Measurements from ENCODE around the gene STRAP.
"Not testable (repeated sequence)": the region's sequence is repeated elsewhere in the genome, so short reads cannot be mapped to it uniquely, and the experiment has no call there.

Gene STRAP

DNA sequence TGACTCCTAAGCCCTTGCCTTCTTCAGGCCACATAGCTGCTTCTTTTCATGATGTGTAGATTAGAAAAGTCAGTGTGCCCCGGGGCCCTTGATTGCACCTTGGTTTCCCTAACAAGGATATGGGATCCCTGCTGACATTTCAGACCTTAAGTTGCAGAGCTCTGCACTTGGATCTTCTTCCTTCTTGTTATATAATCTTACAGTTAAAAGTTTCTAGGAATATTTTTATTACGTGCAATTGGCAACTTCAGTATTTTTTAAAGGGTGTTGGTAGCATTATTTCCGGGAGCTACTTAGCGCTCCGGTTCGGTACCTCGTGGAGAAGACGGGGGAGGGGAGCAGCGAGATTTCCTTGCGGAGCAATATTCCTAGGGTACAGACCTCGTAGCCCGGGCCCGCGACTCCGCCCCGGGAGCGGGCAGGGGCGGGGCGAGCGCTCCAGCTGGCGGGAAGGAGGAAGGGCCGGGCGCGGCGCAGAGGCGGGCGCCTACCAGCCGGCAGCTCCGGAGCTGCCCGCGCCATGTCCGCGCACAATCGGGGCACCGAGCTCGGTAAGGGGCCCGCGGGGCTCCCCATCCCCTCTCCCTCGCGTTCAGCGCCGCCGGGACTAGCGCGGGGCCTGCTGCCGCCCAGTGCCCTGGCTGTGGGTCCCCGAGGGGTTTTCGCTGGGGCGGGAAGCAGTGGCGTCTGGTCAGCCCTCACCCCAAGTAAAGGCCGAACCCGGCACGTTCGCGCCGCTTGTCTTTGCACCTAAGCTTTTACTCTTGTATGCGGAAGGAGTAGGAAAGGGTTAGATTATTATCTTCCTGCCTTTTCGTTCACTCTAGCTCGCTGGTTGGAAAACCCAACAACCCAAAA, 28.9 kb downstream of the STRAP start, which contains the start of gene DERA (continued):
- TF ChIP-seq KLF9 (tag by site-specific recombination; IDR thresholded peaks at IDR 0.05; ENCODE audit: low read depth): peak; percentile 57
- TF ChIP-seq ZNF501 (tag by site-specific recombination; IDR thresholded peaks at IDR 0.05): peak; percentile 81
- TF ChIP-seq ZBTB11 (tag by site-specific recombination; conservative IDR thresholded peaks at IDR 0.05; ENCODE audit: low read depth): peak; percentile 83
- TF ChIP-seq, protein P1, sequence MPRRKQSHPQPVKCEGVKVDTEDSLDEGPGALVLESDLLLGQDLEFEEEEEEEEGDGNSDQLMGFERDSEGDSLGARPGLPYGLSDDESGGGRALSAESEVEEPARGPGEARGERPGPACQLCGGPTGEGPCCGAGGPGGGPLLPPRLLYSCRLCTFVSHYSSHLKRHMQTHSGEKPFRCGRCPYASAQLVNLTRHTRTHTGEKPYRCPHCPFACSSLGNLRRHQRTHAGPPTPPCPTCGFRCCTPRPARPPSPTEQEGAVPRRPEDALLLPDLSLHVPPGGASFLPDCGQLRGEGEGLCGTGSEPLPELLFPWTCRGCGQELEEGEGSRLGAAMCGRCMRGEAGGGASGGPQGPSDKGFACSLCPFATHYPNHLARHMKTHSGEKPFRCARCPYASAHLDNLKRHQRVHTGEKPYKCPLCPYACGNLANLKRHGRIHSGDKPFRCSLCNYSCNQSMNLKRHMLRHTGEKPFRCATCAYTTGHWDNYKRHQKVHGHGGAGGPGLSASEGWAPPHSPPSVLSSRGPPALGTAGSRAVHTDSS (tag by site-specific recombination; IDR thresholded peaks at IDR 0.05): no peak
- TF ChIP-seq ZEB2 (tag by site-specific recombination; IDR thresholded peaks at IDR 0.05): 0 out of 2 replicates have a peak, but pooled peaks have one; percentile 40

GRCh38 chr12:15911931-15912330, 29.7 kb downstream of the STRAP start:
- TF ChIP-seq KLF1 (tag by site-specific recombination; IDR thresholded peaks at IDR 0.05): 0 out of 2 replicates have a peak, but pooled peaks have one; percentile 14
- TF ChIP-seq ZNF335 (tag by site-specific recombination; conservative IDR thresholded peaks at IDR 0.05): peak; percentile 75
- TF ChIP-seq WT1 (tag by site-specific recombination; IDR thresholded peaks at IDR 0.05): peak; percentile 31; the same call in 1 of the 2 replicates
- peak; percentile 34; the same call in 1 of the 2 replicates for TF ChIP-seq ZNF10 (tag by site-specific recombination; IDR thresholded peaks at IDR 0.05)
- H3K9me3 ChIP-seq (ENCODE audit: control insufficient read depth, insufficient read depth, low read depth, low read length); CTCF ChIA-PET; H3K36me3 ChIP-seq (ENCODE audit: control insufficient read depth in 2 of 2, insufficient read depth in 1 of 2, low read length in 2 of 2); H3K4me1 ChIP-seq (ENCODE audit: control insufficient read depth, insufficient read depth, low read length): not testable (repeated sequence)
- POLR2A ChIA-PET: interaction anchor here (1.1 to 2.0 kb wide), 2 partner anchors 15 to 17 kb away, joined by 5 to 8 read pairs; no protein-coding TSS in a partner anchor
- H3K27ac ChIP-seq (ENCODE audit: extremely low read depth, low read depth, low read length): peak overlapping the region; percentile 91
- H3K4me3 ChIP-seq (ENCODE audit: low read depth, low read length): peak overlapping the region; percentile 58

DNA sequence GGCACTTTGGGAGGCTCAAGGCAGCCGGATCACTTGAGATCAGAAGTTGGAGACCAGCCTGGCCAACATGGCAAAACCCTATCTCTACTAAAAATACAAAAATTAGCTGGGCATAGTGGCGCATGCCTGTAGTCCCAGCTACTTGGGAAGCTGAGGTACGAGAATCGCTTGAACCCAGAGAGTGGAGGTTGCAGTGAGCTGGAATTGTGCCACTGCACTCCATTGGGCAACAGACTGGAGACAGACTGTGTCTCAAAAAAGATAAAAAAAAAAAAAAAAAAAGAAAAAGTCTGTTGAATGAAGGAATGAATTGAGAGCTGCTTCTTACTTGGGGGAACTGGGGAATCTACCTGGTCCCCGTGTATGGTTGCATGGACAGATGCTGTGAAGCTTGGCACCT, 31.9 kb downstream of the STRAP start:
- H3K36me3 ChIP-seq (ENCODE audit: control insufficient read depth in 2 of 2, insufficient read depth in 1 of 2, low read length in 2 of 2); CTCF ChIA-PET; H3K4me3 ChIP-seq (ENCODE audit: low read depth, low read length); H3K4me1 ChIP-seq (ENCODE audit: control insufficient read depth, insufficient read depth, low read length); POLR2A ChIA-PET; H3K9me3 ChIP-seq (ENCODE audit: control insufficient read depth, insufficient read depth, low read depth, low read length); H3K27ac ChIP-seq (ENCODE audit: extremely low read depth, low read depth, low read length): not testable (repeated sequence)

DNA sequence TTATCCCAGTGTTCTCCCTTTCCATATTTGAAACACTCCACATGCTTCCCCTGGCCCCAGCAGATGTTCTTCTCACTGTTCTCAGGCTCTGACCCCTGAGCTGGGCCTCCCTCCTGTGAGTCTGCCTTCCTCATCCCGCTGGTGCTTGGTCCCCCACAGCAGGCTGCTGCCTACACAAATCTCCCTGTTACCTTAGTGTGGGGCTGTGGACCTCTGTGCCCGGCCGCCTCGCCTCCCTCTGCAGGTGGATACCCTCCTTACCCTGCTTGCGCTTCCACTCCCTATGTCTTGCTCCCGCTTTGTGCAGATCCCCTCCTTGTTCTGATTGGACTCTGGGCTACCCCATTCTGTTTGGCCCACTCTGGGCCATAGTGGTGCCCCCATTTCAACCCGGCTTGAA, 35.9 kb downstream of the STRAP start:
- Histone ChIP-seq H3K36me3 (ENCODE audit: control insufficient read depth in 2 of 2, insufficient read depth in 1 of 2, low read length in 2 of 2) (no peaks in the 10 kb centered on the region), H3K9me3 (ENCODE audit: control insufficient read depth, insufficient read depth, low read depth, low read length) (no peaks in the 10 kb centered on the region; the same call in 1 of the 2 replicates), H3K4me3 (ENCODE audit: low read depth, low read length) (no peak overlapping the region), H3K27ac (ENCODE audit: extremely low read depth, low read depth, low read length) (no peak overlapping the region), H3K4me1 (ENCODE audit: control insufficient read depth, insufficient read depth, low read length) (no peaks in the 10 kb centered on the region)
- ChIA-PET CTCF (no interaction called here), POLR2A (no interaction called here)
- no peak for TF ChIP-seq GLIS2 (tag by site-specific recombination; IDR thresholded peaks at IDR 0.05)
- no peak for TF ChIP-seq KLF1 (tag by site-specific recombination; IDR thresholded peaks at IDR 0.05)
- TF ChIP-seq, protein P2, sequence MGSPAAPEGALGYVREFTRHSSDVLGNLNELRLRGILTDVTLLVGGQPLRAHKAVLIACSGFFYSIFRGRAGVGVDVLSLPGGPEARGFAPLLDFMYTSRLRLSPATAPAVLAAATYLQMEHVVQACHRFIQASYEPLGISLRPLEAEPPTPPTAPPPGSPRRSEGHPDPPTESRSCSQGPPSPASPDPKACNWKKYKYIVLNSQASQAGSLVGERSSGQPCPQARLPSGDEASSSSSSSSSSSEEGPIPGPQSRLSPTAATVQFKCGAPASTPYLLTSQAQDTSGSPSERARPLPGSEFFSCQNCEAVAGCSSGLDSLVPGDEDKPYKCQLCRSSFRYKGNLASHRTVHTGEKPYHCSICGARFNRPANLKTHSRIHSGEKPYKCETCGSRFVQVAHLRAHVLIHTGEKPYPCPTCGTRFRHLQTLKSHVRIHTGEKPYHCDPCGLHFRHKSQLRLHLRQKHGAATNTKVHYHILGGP (tag by site-specific recombination; IDR thresholded peaks at IDR 0.05): no peak
- no peak for TF ChIP-seq ZNF274 (IDR thresholded peaks at IDR 0.05; ENCODE audit: low read length)
- TF ChIP-seq ZNF274 (tag by site-specific recombination; IDR thresholded peaks at IDR 0.05; ENCODE audit: borderline replicate concordance): no peak
- TF ChIP-seq KLF10 (tag by site-specific recombination; IDR thresholded peaks at IDR 0.05): no peak
- no peak for TF ChIP-seq ZNF843 (tag by site-specific recombination; IDR thresholded peaks at IDR 0.05)
- no peak for TF ChIP-seq ZNF280C (tag by site-specific recombination; IDR thresholded peaks at IDR 0.05)
